ENCODE results near the gene CNEP1R1.

- TF ChIP-seq, protein P1, sequence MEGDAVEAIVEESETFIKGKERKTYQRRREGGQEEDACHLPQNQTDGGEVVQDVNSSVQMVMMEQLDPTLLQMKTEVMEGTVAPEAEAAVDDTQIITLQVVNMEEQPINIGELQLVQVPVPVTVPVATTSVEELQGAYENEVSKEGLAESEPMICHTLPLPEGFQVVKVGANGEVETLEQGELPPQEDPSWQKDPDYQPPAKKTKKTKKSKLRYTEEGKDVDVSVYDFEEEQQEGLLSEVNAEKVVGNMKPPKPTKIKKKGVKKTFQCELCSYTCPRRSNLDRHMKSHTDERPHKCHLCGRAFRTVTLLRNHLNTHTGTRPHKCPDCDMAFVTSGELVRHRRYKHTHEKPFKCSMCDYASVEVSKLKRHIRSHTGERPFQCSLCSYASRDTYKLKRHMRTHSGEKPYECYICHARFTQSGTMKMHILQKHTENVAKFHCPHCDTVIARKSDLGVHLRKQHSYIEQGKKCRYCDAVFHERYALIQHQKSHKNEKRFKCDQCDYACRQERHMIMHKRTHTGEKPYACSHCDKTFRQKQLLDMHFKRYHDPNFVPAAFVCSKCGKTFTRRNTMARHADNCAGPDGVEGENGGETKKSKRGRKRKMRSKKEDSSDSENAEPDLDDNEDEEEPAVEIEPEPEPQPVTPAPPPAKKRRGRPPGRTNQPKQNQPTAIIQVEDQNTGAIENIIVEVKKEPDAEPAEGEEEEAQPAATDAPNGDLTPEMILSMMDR (IDR thresholded peaks at IDR 0.05) = no peak
- TF ChIP-seq POLR2A (IDR thresholded peaks at IDR 0.05; ENCODE audit: low read depth) (no peak), POLR2AphosphoS5 (IDR thresholded peaks at IDR 0.05) (no peak), EP300 (IDR thresholded peaks at IDR 0.05) (no peak)
Observed at GRCh38 chr16:50040018-50040417, 15.0 kb downstream of the CNEP1R1 start.

Data from esophagus muscularis mucosa (tissue), 4 donors.